Measurements from ENCODE around the gene KPRP. TPM values are rescaled to one million over a fixed set of nuclear protein-coding genes. Genes with fewer than 3 reads are reported as not detected.

Gene KPRP
- total and polyA plus RNA-seq, 8 donors, result 0.30 TPM; not detected in 7

- no peaks in the 10 kb centered on the region for H3K9me3 ChIP-seq
- peaks cover 0 to 8% (median 0%) of the 10 kb centered on the region in 3 donors for H3K27me3 ChIP-seq
- no peak overlapping the region for H3K4me3 ChIP-seq
- 52 to 73% (median 62%) methylated on average over 4 of the region's 4 CpGs for WGBS, 5 donors
- H3K27ac ChIP-seq, result no peak overlapping the region
- TF ChIP-seq EP300 (IDR thresholded peaks at IDR 0.05) (no peak), POLR2AphosphoS5 (IDR thresholded peaks at IDR 0.05) (no peak), POLR2A (IDR thresholded peaks at IDR 0.05) (no peak), CTCF (IDR thresholded peaks at IDR 0.05) (no peak)
- intact Hi-C loops (cut with DNase I; ENCODE audit: low total_unique reads), result no loop called here
- no peaks in the 10 kb centered on the region for H3K36me3 ChIP-seq
- no peaks in the 10 kb centered on the region for H3K4me1 ChIP-seq
- no peak for DNase-seq
These were observed 12.5 kb upstream of the KPRP start for GRCh38 chr1:152745289-152745704.

GRCh38 chr1:152745765-152746444 is 11.9 kb upstream of the KPRP start:
- Histone ChIP-seq H3K36me3 (no peaks in the 10 kb centered on the region), H3K27me3 (peaks cover 0 to 14% (median 0%) of the 10 kb centered on the region in 3 donors), H3K4me1 (no peaks in the 10 kb centered on the region), H3K27ac (no peak overlapping the region), H3K4me3 (no peak overlapping the region), H3K9me3 (no peaks in the 10 kb centered on the region)
- no peak for DNase-seq
- intact Hi-C loops (cut with DNase I; ENCODE audit: low total_unique reads), result no loop called here
- 76 to 83% (median 77%) methylated on average over 6 of the region's 6 CpGs for WGBS, 5 donors
- TF ChIP-seq EP300 (IDR thresholded peaks at IDR 0.05) (no peak), CTCF (IDR thresholded peaks at IDR 0.05) (no peak), POLR2A (IDR thresholded peaks at IDR 0.05) (no peak)

- WGBS, 5 donors, result 36 to 51% (median 49%) methylated on average over 1 of the region's 1 CpG
- Histone ChIP-seq H3K9me3 (no peaks in the 10 kb centered on the region), H3K4me3 (no peak overlapping the region), H3K27me3 (peaks cover 0 to 15% (median 0%) of the 10 kb centered on the region in 3 donors), H3K27ac (no peak overlapping the region), H3K4me1 (no peaks in the 10 kb centered on the region), H3K36me3 (no peaks in the 10 kb centered on the region)
- DNase-seq, result no peak
- TF ChIP-seq CTCF (IDR thresholded peaks at IDR 0.05) (no peak), POLR2AphosphoS5 (IDR thresholded peaks at IDR 0.05) (no peak), EP300 (IDR thresholded peaks at IDR 0.05) (no peak), POLR2A (IDR thresholded peaks at IDR 0.05) (no peak)
- intact Hi-C loops (cut with DNase I; ENCODE audit: low total_unique reads), result no loop called here
These were observed 10.0 kb upstream of the KPRP start for GRCh38 chr1:152747831-152748230.

GRCh38 chr1:152752225-152752624 is 5.6 kb upstream of the KPRP start:
- TF ChIP-seq POLR2AphosphoS5 (IDR thresholded peaks at IDR 0.05) (no peak), EP300 (IDR thresholded peaks at IDR 0.05) (no peak), POLR2A (IDR thresholded peaks at IDR 0.05) (no peak), CTCF (IDR thresholded peaks at IDR 0.05) (no peak)
- intact Hi-C loops (cut with DNase I; ENCODE audit: low total_unique reads), result no loop called here
- H3K36me3 ChIP-seq, result no peaks in the 10 kb centered on the region
- 11 to 43% (median 25%) methylated on average over 1 of the region's 1 CpG for WGBS, 5 donors
- H3K27ac ChIP-seq, result no peak overlapping the region
- H3K4me1 ChIP-seq, result no peaks in the 10 kb centered on the region
- no peak overlapping the region for H3K4me3 ChIP-seq
- no peak for DNase-seq
- peaks cover 0 to 20% (median 0%) of the 10 kb centered on the region in 3 donors for H3K27me3 ChIP-seq
- H3K9me3 ChIP-seq, result no peaks in the 10 kb centered on the region

Data from stomach (tissue), 9 donors.